Colonic mucosa (tissue), 4 donors: ENCODE results near the gene TRPV3. TPM values are rescaled to one million over a fixed set of nuclear protein-coding genes. Genes with fewer than 3 reads are reported as not detected.
A peak's percentile ranks its signal among the peaks of the same experiment; 100 is the strongest.
"Not testable (repeated sequence)": the region's sequence is repeated elsewhere in the genome, so short reads cannot be mapped to it uniquely, and the experiment has no call there.

Source experiments
- DNase-seq: peaks from one replicate; pipeline ENCODE4 v3.0.0-alpha.2; 2020
- H3K27ac ChIP-seq: fragments of 200-600 bp; one replicate; pipeline ENCODE4 v1.8.0; 2021
- H3K27me3 ChIP-seq: fragments of 200-600 bp; one replicate; pipeline ENCODE4 v1.8.0; 2021
- H3K36me3 ChIP-seq: fragments of 200-600 bp; one replicate; pipeline ENCODE4 v1.8.0; 2021
- H3K4me1 ChIP-seq: fragments of 200-600 bp; one replicate; pipeline ENCODE4 v1.8.0; 2021; ENCODE audit warnings: mild to moderate bottlenecking
- H3K4me3 ChIP-seq: fragments of 200-600 bp; one replicate; pipeline ENCODE4 v1.8.0; 2021
- H3K9ac ChIP-seq, 2 donors: one replicate each; pipeline ENCODE4 v1.7.0; 2013; ENCODE audit warnings: control low read depth in 2 of 2, low read depth in 2 of 2, low read length in 2 of 2
- H3K9me3 ChIP-seq: fragments of 200-600 bp; one replicate; pipeline ENCODE4 v1.8.0; 2021
- intact Hi-C: fragments of 100-400 bp; cut with DNase I; formaldehyde crosslinking; loops from one replicate; pipeline ENCODE4 v1.14.1; 2022
- total RNA-seq, 2 donors: library from RNA; stranded (reverse); fragmentation: NEBNext Ultra II Directional in 1 of 2; extraction: Animal tissue kit (Norgen Biotek cat#: 25700) in 1 of 2; gene quantifications; one replicate each; pipeline ENCODE4 v1.2.1, GENCODE V29; 2021
- TF ChIP-seq, protein P1 (sequence below): fragments of 200-600 bp; IDR thresholded peaks from one replicate; pipeline ENCODE4 v1.8.0; 2022; ENCODE audit warnings: antibody characterized with exemption, mild to moderate bottlenecking
- donor health status: healthy.
- donor health status: DM: no; HTN: no; CAD: no.
- donor health status: DM: no; HTN: no; CAD: no.

TRPV3 gene
- total RNA-seq, 2 donors from 2014 or later, result 2.3 to 7.4 TPM

DNA sequence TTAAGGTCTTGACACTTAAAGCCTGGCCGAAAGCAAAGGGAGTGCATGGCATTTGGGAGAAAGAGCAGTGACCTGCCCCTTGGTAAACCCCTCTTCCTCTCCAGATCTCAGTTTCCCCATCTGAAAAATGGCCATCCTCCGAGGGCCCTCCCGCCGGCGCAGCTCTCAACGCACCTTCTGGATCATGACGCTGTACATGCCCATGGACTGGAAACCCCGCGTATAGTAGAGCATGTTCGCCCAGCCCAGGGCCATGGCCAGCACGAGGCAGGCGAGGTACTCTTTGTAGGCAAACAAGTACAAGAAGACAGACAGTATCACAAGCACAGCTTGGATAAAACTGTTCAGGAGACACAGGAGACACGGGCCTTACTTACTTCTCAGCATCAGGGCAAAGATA, 33.6 kb downstream of the TRPV3 start:
- no peaks in the 10 kb centered on the region for H3K27me3 ChIP-seq
- H3K4me1 ChIP-seq, result no peaks in the 10 kb centered on the region
- DNase-seq, result no peak
- H3K27ac ChIP-seq, result no peak overlapping the region
- TF ChIP-seq, protein P1, sequence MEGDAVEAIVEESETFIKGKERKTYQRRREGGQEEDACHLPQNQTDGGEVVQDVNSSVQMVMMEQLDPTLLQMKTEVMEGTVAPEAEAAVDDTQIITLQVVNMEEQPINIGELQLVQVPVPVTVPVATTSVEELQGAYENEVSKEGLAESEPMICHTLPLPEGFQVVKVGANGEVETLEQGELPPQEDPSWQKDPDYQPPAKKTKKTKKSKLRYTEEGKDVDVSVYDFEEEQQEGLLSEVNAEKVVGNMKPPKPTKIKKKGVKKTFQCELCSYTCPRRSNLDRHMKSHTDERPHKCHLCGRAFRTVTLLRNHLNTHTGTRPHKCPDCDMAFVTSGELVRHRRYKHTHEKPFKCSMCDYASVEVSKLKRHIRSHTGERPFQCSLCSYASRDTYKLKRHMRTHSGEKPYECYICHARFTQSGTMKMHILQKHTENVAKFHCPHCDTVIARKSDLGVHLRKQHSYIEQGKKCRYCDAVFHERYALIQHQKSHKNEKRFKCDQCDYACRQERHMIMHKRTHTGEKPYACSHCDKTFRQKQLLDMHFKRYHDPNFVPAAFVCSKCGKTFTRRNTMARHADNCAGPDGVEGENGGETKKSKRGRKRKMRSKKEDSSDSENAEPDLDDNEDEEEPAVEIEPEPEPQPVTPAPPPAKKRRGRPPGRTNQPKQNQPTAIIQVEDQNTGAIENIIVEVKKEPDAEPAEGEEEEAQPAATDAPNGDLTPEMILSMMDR, result no peak
- H3K36me3 ChIP-seq, result no peaks in the 10 kb centered on the region
- no peaks in the 10 kb centered on the region for H3K9me3 ChIP-seq
- H3K9ac ChIP-seq, result no peak overlapping the region
- intact Hi-C loops, result no loop called here
- no peak overlapping the region for H3K4me3 ChIP-seq

DNA sequence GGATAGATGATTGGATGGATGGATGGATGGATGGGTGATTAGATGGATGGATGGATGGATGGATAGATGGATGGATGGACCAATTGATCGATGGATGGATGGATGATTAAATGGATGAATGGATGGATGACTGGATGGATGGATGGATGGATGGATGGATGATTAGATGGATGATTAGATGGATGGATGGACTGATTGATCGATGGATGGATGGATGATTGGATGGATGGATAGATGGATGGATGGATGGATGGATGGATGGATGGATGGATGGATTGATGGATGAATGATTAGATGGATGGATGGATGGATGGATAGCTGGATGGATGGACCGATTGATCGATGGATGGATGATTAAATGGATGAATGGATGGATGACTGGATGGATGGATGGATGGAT, 38.1 kb downstream of the TRPV3 start:
- H3K4me1 ChIP-seq, H3K9ac ChIP-seq, intact Hi-C loops, H3K36me3 ChIP-seq, H3K27me3 ChIP-seq, H3K27ac ChIP-seq, H3K4me3 ChIP-seq, H3K9me3 ChIP-seq, DNase-seq: not testable (repeated sequence)

DNA sequence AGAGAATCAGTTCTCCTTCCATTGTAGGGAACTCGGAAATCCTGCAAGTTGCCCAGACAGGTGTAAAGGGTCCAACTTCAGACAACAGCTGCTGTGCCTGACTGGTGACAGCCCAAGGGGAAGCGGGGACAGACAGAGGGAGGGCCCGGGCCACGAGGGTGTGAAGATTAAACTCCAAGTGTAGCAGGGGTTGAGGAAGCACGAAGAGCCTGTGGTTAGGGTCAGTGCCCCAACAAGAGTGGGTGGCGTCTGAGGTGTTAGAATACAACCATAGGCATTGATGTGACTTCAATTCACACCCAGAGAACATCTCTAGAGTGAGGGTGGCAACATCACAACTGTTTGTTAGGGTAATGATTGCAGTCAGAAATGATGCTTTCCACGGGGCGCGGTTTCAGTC, 42.7 kb downstream of the TRPV3 start:
- Histone ChIP-seq H3K9me3 (no peaks in the 10 kb centered on the region), H3K36me3 (no peaks in the 10 kb centered on the region), H3K9ac (no peak overlapping the region), H3K4me1 (no peaks in the 10 kb centered on the region), H3K27ac (no peak overlapping the region), H3K4me3 (no peak overlapping the region), H3K27me3 (no peaks in the 10 kb centered on the region)
- intact Hi-C loops, result no loop called here
- TF ChIP-seq, protein P1, result no peak
- DNase-seq, result no peak

DNA sequence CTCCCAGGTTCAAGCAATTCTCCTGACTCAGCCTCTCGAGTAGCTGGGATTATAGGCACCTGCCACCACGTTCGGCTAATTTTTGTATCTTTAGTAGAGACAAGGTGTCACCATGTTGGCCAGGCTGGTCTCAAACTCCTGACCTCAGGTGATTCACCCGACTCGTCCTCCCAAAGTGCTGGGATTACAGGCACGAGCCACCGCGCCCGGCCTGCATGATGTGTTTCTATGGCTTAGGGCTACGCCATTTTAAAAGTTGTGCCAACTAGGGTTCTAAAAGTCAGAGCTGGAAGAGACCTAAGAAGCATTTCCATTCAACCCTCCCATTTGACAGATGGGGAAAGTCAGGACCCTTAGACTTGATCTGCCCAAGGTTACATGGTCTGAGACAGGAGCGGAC, 43.4 kb downstream of the TRPV3 start:
- H3K27ac ChIP-seq, H3K9me3 ChIP-seq, DNase-seq, H3K27me3 ChIP-seq, H3K4me1 ChIP-seq, H3K36me3 ChIP-seq, intact Hi-C loops, H3K4me3 ChIP-seq, H3K9ac ChIP-seq: not testable (repeated sequence)

DNA sequence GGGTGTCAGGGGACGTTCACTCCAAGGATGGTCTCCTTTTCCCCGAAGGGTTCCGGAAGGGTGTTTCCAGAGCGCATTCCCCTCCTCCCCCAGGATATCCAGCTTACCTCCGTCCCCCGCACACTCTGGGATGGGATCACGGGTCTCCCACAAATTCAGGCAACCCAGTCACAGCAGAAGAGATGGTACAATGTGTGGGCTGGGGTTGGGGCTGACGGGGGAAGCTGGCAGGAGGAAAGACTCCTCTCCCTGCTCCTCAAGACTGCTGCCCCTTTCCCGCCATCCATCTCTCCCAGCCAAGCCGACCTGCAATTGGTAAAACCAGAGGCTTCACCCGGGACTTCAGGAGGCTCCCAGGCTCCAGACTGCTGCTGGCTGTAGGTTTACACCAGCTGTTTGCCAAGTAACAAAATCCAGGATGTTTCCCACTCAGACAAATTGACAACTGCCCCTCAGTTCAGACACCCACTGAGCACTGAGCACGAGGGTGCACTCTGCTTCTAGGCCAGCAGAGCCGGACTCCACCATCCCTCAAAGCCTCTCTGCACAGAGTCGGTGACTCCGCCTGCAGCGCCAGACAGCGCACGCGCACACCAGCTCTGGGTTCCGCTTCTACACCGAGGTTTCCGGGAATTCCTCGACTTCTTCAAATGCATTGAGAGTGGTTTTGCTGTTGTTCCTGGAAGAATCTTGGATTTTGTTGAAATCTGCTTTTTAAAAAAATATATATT, 44.1 kb downstream of the TRPV3 start:
- H3K36me3 ChIP-seq, result no peaks in the 10 kb centered on the region
- peak overlapping the region in 1 of 2 donors; percentile 24 for H3K9ac ChIP-seq
- no peak overlapping the region for H3K27ac ChIP-seq
- intact Hi-C loops, result no loop called here
- TF ChIP-seq, protein P1, result no peak
- no peak overlapping the region for H3K4me3 ChIP-seq
- H3K4me1 ChIP-seq, result no peaks in the 10 kb centered on the region
- H3K27me3 ChIP-seq, result no peaks in the 10 kb centered on the region
- H3K9me3 ChIP-seq, result no peaks in the 10 kb centered on the region
- no peak for DNase-seq

DNA sequence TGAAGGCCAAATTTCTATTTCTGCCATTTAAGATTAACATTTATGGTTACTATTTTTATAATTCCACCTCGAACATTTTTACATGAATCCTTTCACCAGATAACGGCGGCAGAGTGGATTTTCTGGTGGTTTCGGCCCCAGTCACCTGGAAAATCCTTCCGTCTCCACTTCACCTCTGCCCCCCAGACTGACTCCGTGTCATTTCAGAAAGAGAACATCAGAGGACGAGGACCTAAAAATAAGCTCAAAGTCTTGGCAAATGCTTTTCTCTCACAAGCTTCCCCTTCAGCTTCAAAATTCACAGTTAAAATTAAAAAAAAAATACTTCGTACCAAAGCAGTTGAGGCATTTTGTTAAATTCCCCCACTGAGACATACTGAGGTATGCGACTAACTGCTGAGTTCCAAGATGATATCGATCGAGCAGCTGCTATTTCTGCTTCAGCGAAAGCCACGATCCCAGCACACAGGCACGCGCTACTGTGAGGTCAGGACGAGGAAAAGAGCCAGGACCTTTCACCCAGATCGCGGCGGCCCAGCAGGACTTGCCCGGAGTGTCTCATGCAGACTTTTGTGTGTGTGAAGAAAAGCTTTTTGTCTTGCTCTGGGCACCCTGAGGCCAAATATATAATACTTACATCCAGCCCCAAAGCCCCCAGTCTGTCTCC, 45.0 kb downstream of the TRPV3 start:
- no peak overlapping the region for H3K9ac ChIP-seq
- no peaks in the 10 kb centered on the region for H3K36me3 ChIP-seq
- no peak overlapping the region for H3K4me3 ChIP-seq
- intact Hi-C loops, result no loop called here
- TF ChIP-seq, protein P1, result no peak
- H3K27me3 ChIP-seq, result no peaks in the 10 kb centered on the region
- DNase-seq, result peak; percentile 38
- H3K4me1 ChIP-seq, result no peaks in the 10 kb centered on the region
- no peaks in the 10 kb centered on the region for H3K9me3 ChIP-seq
- no peak overlapping the region for H3K27ac ChIP-seq
